ENCODE measurements around the gene EIF3L.
A peak's percentile ranks its signal among the peaks of the same experiment; 100 is the strongest.

Gene EIF3L

DNA sequence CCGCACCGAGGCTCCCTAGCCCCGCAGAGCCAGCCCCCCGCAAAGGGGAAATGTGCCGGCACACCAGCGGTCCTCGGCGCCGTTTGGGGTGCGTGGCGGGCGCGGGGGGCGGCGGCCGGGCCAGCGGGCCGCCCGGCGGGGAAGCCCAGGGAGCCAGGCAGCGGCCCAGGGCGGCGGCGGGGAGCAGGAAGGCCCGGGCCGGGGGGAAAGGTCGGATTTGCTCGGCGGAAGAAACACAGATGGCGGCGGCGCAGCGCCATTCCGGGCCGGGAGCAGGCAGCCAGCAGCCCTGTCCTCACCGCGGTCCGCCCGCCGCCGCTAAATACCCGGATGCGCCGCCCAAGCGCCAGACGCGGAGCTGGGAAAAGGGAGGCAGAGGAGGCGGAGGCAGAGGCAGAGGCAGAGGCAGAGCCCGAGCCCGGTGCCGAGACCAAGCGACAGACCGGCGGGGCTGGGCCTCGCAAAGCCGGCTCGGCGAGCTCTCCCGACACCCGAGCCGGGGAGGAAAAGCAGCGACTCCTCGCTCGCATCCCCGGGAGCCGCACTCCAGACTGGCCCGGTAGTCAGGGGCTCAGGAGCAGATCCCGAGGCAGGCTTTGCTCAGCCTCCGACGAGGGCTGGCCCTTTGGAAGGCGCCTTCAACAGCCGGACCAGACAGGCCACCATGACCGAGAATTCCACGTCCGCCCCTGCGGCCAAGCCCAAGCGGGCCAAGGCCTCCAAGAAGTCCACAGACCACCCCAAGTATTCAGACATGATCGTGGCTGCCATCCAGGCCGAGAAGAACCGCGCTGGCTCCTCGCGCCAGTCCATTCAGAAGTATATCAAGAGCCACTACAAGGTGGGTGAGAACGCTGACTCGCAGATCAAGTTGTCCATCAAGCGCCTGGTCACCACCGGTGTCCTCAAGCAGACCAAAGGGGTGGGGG, 44.1 kb upstream of the EIF3L start:
- H3K4me3 ChIP-seq (replicated peaks; ENCODE audit: low read depth, low read length) = peak overlapping the region; percentile 70
- DNase-seq (ENCODE audit: low read depth) = peak; percentile 86
- no peak for TF ChIP-seq CTCF (IDR thresholded peaks at IDR 0.05; ENCODE audit: low read length, missing control alignments)

DNA sequence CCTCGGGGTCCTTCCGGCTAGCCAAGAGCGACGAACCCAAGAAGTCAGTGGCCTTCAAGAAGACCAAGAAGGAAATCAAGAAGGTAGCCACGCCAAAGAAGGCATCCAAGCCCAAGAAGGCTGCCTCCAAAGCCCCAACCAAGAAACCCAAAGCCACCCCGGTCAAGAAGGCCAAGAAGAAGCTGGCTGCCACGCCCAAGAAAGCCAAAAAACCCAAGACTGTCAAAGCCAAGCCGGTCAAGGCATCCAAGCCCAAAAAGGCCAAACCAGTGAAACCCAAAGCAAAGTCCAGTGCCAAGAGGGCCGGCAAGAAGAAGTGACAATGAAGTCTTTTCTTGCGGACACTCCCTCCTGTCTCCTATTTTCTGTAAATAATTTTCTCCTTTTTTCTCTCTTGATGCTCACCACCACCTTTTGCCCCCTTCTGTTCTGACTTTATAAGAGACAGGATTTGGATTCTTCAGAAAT, 43.4 kb upstream of the EIF3L start:
- H3K4me3 ChIP-seq (replicated peaks; ENCODE audit: low read depth, low read length) = peak overlapping the region; percentile 70
- DNase-seq (ENCODE audit: low read depth) = no peak
- no peak for TF ChIP-seq CTCF (IDR thresholded peaks at IDR 0.05; ENCODE audit: low read length, missing control alignments)

- no peak for TF ChIP-seq CTCF (IDR thresholded peaks at IDR 0.05; ENCODE audit: low read length, missing control alignments)
- H3K4me3 ChIP-seq (replicated peaks; ENCODE audit: low read depth, low read length) = peak overlapping the region; percentile 70
- DNase-seq (ENCODE audit: low read depth) = no peak
Measured at GRCh38 chr22:37806409-37807333, 42.5 kb upstream of the EIF3L start.

DNA sequence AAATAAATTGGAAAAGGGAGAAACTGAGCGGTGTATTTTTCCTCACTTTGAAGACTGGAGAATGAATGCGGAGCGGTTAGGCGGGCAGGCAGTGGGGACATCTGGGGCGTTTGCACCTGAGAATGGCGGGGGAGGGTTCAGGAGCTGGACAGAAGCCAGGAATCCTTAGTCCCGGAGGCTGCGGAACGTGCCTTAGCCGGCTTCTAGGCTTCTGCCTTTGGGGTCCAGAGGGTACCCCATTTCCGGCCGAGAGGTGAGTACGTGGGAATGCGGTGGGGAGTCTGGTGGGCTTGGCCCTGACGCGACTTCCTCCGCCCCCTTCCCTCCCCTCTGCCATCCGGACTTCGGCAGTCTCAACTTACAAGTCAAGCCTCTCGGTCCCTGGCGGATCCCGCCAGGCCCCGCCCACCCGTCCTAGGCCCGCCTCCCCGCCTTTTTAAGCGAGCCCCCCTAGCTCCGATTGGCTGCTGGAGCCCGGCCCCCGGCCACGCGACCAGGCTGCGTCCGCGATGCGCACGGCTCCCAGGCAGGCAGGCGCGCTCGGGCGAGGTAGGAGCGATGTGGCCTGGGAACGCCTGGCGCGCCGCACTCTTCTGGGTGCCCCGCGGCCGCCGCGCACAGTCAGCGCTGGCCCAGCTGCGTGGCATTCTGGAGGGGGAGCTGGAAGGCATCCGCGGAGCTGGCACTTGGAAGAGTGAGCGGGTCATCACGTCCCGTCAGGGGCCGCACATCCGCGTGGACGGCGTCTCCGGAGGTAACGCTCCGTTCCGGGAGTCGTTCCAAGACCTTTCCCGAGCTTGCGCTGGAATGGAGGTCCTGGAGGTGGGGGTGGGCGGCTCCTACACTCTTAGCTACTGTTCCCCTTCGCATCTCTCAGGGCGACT, 41.6 kb upstream of the EIF3L start, which contains the start of gene GCAT:
TSS of gene GCAT (plus strand) at position 525 of the 884 bp plus-strand sequence. CDS start at position 559, 34 bp downstream.
- no peak for TF ChIP-seq CTCF (IDR thresholded peaks at IDR 0.05; ENCODE audit: low read length, missing control alignments)
- peak within 1 kb of the TSS; percentile 70 for H3K4me3 ChIP-seq (replicated peaks; ENCODE audit: low read depth, low read length)

GRCh38 chr22:37808294-37808657, 40.9 kb upstream of the EIF3L start:
- TF ChIP-seq CTCF (IDR thresholded peaks at IDR 0.05; ENCODE audit: low read length, missing control alignments) = no peak
- H3K4me3 ChIP-seq (replicated peaks; ENCODE audit: low read depth, low read length) = peak overlapping the region; percentile 70
- peak; percentile 48 for DNase-seq (ENCODE audit: low read depth)

More for the DNA sequence above, 41.6 kb upstream of the EIF3L start, which contains the start of gene GCAT:
- peak; percentile 96 for DNase-seq (ENCODE audit: low read depth)
